ENCODE data around the gene VSIG4. TPM values are rescaled to one million over a fixed set of nuclear protein-coding genes. Genes with fewer than 3 reads are reported as not detected.

Gene VSIG4
- total RNA-seq, 1 experiment from 2014 or later, result not detected

Other genes with a start within 250 kb of the VSIG4 start
- 55.7 and 60.6 TPM in 2 replicates for gene HEPH, start 124.2 kb upstream of the VSIG4 start, total RNA-seq (2021)